ENCODE measurements around the gene TBX1. TPM values are rescaled to one million over a fixed set of nuclear protein-coding genes. Genes with fewer than 3 reads are reported as not detected.
A peak's percentile ranks its signal among the peaks of the same experiment; 100 is the strongest.
"Not testable (repeated sequence)": the region's sequence is repeated elsewhere in the genome, so short reads cannot be mapped to it uniquely, and the experiment has no call there.

TBX1 gene
- total RNA-seq, 2 donors from 2014 or later, result 7.5 to 8.1 TPM

GRCh38 chr22:19772673-19773469 lies 12.3 kb downstream of the TBX1 start:
- intact Hi-C loops (cut with DNase I), result no loop called here
- peak; percentile 82 for DNase-seq (ENCODE audit: low spot score)

GRCh38 chr22:19773470-19774040 lies 13.0 kb downstream of the TBX1 start:
- intact Hi-C loops (cut with DNase I), result no loop called here
- DNase-seq (ENCODE audit: low spot score), result peak; percentile 52

- no peak for DNase-seq (ENCODE audit: low spot score)
- intact Hi-C loops (cut with DNase I), result no loop called here
Measured at GRCh38 chr22:19774628-19775027, 14.1 kb downstream of the TBX1 start.

- intact Hi-C loops (cut with DNase I), result no loop called here
- DNase-seq (ENCODE audit: low spot score), result peak; percentile 43
Measured at GRCh38 chr22:19775496-19776325, 15.1 kb downstream of the TBX1 start.

- peak; percentile 72 for DNase-seq (ENCODE audit: low spot score)
- intact Hi-C loops (cut with DNase I), result no loop called here
Measured at GRCh38 chr22:19776433-19777031, 16.0 kb downstream of the TBX1 start.

GRCh38 chr22:19777192-19777591 lies 16.6 kb downstream of the TBX1 start:
- intact Hi-C loops (cut with DNase I), result not testable (repeated sequence)

GRCh38 chr22:19779011-19779421 lies 18.4 kb downstream of the TBX1 start:
- peak; percentile 77 for DNase-seq (ENCODE audit: low spot score)

More at GRCh38 chr22:19777192-19777591, 16.6 kb downstream of the TBX1 start:
- DNase-seq (ENCODE audit: low spot score), result not testable (repeated sequence)

GRCh38 chr22:19779685-19780268 lies 19.2 kb downstream of the TBX1 start:
- intact Hi-C loops (cut with DNase I), result no loop called here
- DNase-seq (ENCODE audit: low spot score), result peak; percentile 31

More at GRCh38 chr22:19779011-19779421, 18.4 kb downstream of the TBX1 start:
- intact Hi-C loops (cut with DNase I), result no loop called here

GRCh38 chr22:19782533-19782932 lies 22.0 kb downstream of the TBX1 start:
- no peak for DNase-seq (ENCODE audit: low spot score)

GRCh38 chr22:19783586-19784383 lies 23.2 kb downstream of the TBX1 start:
- peak; percentile 41 for DNase-seq (ENCODE audit: low spot score)

More at GRCh38 chr22:19782533-19782932, 22.0 kb downstream of the TBX1 start:
- intact Hi-C loops (cut with DNase I), result no loop called here

GRCh38 chr22:19784384-19785175 lies 24.0 kb downstream of the TBX1 start:
- intact Hi-C loops (cut with DNase I), result no loop called here
- peak; percentile 79 for DNase-seq (ENCODE audit: low spot score)

More at GRCh38 chr22:19783586-19784383, 23.2 kb downstream of the TBX1 start:
- intact Hi-C loops (cut with DNase I), result no loop called here

- intact Hi-C loops (cut with DNase I), result no loop called here
- no peak for DNase-seq (ENCODE audit: low spot score)
Measured at GRCh38 chr22:19785461-19786263, 25.1 kb downstream of the TBX1 start.

GRCh38 chr22:19786264-19786585 lies 25.6 kb downstream of the TBX1 start:
- no peak for DNase-seq (ENCODE audit: low spot score)
- intact Hi-C loops (cut with DNase I), result no loop called here

- no peak for DNase-seq (ENCODE audit: low spot score)
- intact Hi-C loops (cut with DNase I), result no loop called here
Measured at GRCh38 chr22:19786959-19787848, 26.6 kb downstream of the TBX1 start.

GRCh38 chr22:19787849-19788141 lies 27.2 kb downstream of the TBX1 start:
- intact Hi-C loops (cut with DNase I), result no loop called here
- no peak for DNase-seq (ENCODE audit: low spot score)

GRCh38 chr22:19788661-19789225 lies 28.2 kb downstream of the TBX1 start:
- DNase-seq (ENCODE audit: low spot score), result no peak
- intact Hi-C loops (cut with DNase I), result no loop called here

Measured in posterior vena cava (tissue), 2 donors.